ENCODE results near the gene PTX3. TPM values are rescaled to one million over a fixed set of nuclear protein-coding genes. Genes with fewer than 3 reads are reported as not detected.
A peak's percentile ranks its signal among the peaks of the same experiment; 100 is the strongest.

Gene PTX3
- total and polyA plus RNA-seq, 2 experiments from 2014 or later = 251 to 267 TPM

DNA sequence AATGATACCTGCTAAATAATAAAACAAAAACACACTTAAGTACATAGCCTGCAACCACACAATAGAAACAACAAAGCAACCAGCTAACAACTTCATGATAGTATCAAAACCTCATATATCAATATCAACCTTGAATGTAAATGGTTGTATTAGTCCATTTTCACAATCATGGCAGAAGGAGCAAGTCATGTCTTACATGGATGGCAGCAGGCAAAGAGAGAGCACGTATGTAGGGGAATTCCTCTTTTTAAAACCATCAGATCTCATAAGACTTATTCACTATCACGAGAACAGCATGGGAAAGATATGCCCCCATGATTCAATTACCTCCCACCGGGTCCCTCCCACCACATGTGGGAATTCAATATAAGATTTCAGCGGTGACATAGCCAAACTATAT is 44.5 kb upstream of the PTX3 start:
- Histone ChIP-seq H3K79me2 (ENCODE audit: insufficient read depth) (no peaks in the 10 kb centered on the region), H3K9me2 (ENCODE audit: insufficient read depth) (no peaks in the 10 kb centered on the region), H3K4me2 (ENCODE audit: unreplicated experiment) (no peak overlapping the region), H3K4me3 (no peak overlapping the region), H3K27me3 (replicated peaks; ENCODE audit: insufficient read depth) (no peaks in the 10 kb centered on the region), H3F3A (ENCODE audit: insufficient read depth) (peaks cover 5% of the 10 kb centered on the region; the same call in 1 of the 2 replicates), H3K27ac (no peak overlapping the region), H3K36me3 (ENCODE audit: low read depth) (no peaks in the 10 kb centered on the region), H3K9me3 (ENCODE audit: low read depth) (no peaks in the 10 kb centered on the region), H2AFZ (no peak overlapping the region), H3K9ac (no peak overlapping the region), H4K20me1 (ENCODE audit: insufficient read depth) (no peaks in the 10 kb centered on the region), H3K4me1 (ENCODE audit: insufficient read depth) (peaks cover 38% of the 10 kb centered on the region)
- in situ Hi-C loops (cut with MboI) = no loop called here
- 89 to 92% methylated on average over 4 of the region's 4 CpGs for WGBS, 2 experiments (ENCODE audit: low coverage in 1 of 2, low lambda C conversion rate in 2 of 2, missing lambda C conversion rate in 2 of 2)
- TF ChIP-seq EZH2 (IDR thresholded peaks at IDR 0.05; ENCODE audit: insufficient read depth, poor library complexity, severe bottlenecking) (no peak), EZH2phosphoT487 (IDR thresholded peaks at IDR 0.05; ENCODE audit: insufficient read depth, low read depth) (no peak)
- no peak for DNase-seq

- Histone ChIP-seq H3K36me3 (ENCODE audit: low read depth) (no peaks in the 10 kb centered on the region), H3K27ac (no peak overlapping the region), H3F3A (ENCODE audit: insufficient read depth) (peaks cover 5% of the 10 kb centered on the region; the same call in 1 of the 2 replicates), H3K27me3 (replicated peaks; ENCODE audit: insufficient read depth) (no peaks in the 10 kb centered on the region), H3K79me2 (ENCODE audit: insufficient read depth) (no peaks in the 10 kb centered on the region), H3K9ac (no peak overlapping the region), H4K20me1 (ENCODE audit: insufficient read depth) (no peaks in the 10 kb centered on the region), H3K4me1 (ENCODE audit: insufficient read depth) (peaks cover 31% of the 10 kb centered on the region), H3K4me3 (no peak overlapping the region), H3K4me2 (ENCODE audit: unreplicated experiment) (peak overlapping the region; percentile 7), H3K9me2 (ENCODE audit: insufficient read depth) (no peaks in the 10 kb centered on the region), H2AFZ (no peak overlapping the region), H3K9me3 (ENCODE audit: low read depth) (no peaks in the 10 kb centered on the region)
- DNase-seq = peak; percentile 48
- no peak for TF ChIP-seq EZH2phosphoT487 (IDR thresholded peaks at IDR 0.05; ENCODE audit: insufficient read depth, low read depth)
- TF ChIP-seq EZH2 (IDR thresholded peaks at IDR 0.05; ENCODE audit: insufficient read depth, poor library complexity, severe bottlenecking) = no peak
- in situ Hi-C loops (cut with MboI) = no loop called here
These were observed 43.5 kb upstream of the PTX3 start for GRCh38 chr3:157393113-157393512.

- Histone ChIP-seq H3K4me1 (ENCODE audit: insufficient read depth) (peaks cover 18% of the 10 kb centered on the region), H3K27me3 (replicated peaks; ENCODE audit: insufficient read depth) (no peaks in the 10 kb centered on the region), H4K20me1 (ENCODE audit: insufficient read depth) (no peaks in the 10 kb centered on the region), H3K9ac (no peak overlapping the region), H3K9me3 (ENCODE audit: low read depth) (no peaks in the 10 kb centered on the region), H3K4me2 (ENCODE audit: unreplicated experiment) (no peak overlapping the region), H3K79me2 (ENCODE audit: insufficient read depth) (no peaks in the 10 kb centered on the region), H2AFZ (no peak overlapping the region), H3K36me3 (ENCODE audit: low read depth) (no peaks in the 10 kb centered on the region), H3F3A (ENCODE audit: insufficient read depth) (peaks cover 1% of the 10 kb centered on the region; the same call in 1 of the 2 replicates), H3K27ac (no peak overlapping the region), H3K9me2 (ENCODE audit: insufficient read depth) (no peaks in the 10 kb centered on the region), H3K4me3 (no peak overlapping the region)
- in situ Hi-C loops (cut with MboI) = no loop called here
- 0% methylated on average over 1 of the region's 1 CpG for WGBS, 2 experiments (ENCODE audit: low coverage in 1 of 2, low lambda C conversion rate in 2 of 2, missing lambda C conversion rate in 2 of 2)
- peak; percentile 42 for DNase-seq
- no peak for TF ChIP-seq EZH2 (IDR thresholded peaks at IDR 0.05; ENCODE audit: insufficient read depth, poor library complexity, severe bottlenecking)
- no peak for TF ChIP-seq EZH2phosphoT487 (IDR thresholded peaks at IDR 0.05; ENCODE audit: insufficient read depth, low read depth)
These were observed 42.2 kb upstream of the PTX3 start for GRCh38 chr3:157394411-157394810.

DNA sequence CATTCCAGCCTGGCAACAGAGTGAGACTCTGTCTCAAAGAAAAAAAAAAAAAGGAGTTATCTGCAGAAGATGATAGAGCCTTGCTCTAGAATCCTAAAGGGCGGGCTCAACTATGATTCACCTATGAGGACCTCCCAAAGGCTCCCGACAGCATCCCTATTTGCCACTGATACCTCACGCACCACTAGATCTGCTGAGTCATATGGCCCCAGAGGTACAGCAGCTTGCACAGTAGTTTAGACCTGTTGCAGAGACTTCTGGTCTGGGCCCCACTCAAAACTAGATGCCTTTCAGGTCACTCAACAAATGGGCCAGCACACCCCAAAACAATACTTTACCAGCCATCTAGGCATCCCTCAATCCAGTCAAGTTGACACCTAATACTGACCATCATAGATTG is 38.1 kb upstream of the PTX3 start:
- Histone ChIP-seq H3K4me2 (ENCODE audit: unreplicated experiment) (no peak overlapping the region), H4K20me1 (ENCODE audit: insufficient read depth) (no peaks in the 10 kb centered on the region), H3K27me3 (replicated peaks; ENCODE audit: insufficient read depth) (no peaks in the 10 kb centered on the region), H3K36me3 (ENCODE audit: low read depth) (no peaks in the 10 kb centered on the region), H3K9me3 (ENCODE audit: low read depth) (no peaks in the 10 kb centered on the region), H2AFZ (no peak overlapping the region), H3F3A (ENCODE audit: insufficient read depth) (no peaks in the 10 kb centered on the region), H3K27ac (no peak overlapping the region), H3K9ac (no peak overlapping the region), H3K4me1 (ENCODE audit: insufficient read depth) (no peaks in the 10 kb centered on the region), H3K9me2 (ENCODE audit: insufficient read depth) (no peaks in the 10 kb centered on the region), H3K4me3 (no peak overlapping the region), H3K79me2 (ENCODE audit: insufficient read depth) (no peaks in the 10 kb centered on the region)
- TF ChIP-seq EZH2phosphoT487 (IDR thresholded peaks at IDR 0.05; ENCODE audit: insufficient read depth, low read depth) = no peak
- no peak for TF ChIP-seq EZH2 (IDR thresholded peaks at IDR 0.05; ENCODE audit: insufficient read depth, poor library complexity, severe bottlenecking)
- DNase-seq = no peak
- in situ Hi-C loops (cut with MboI) = no loop called here
- WGBS, 2 experiments (ENCODE audit: low coverage in 1 of 2, low lambda C conversion rate in 2 of 2, missing lambda C conversion rate in 2 of 2) = 96 to 98% methylated on average over 3 of the region's 3 CpGs

DNA sequence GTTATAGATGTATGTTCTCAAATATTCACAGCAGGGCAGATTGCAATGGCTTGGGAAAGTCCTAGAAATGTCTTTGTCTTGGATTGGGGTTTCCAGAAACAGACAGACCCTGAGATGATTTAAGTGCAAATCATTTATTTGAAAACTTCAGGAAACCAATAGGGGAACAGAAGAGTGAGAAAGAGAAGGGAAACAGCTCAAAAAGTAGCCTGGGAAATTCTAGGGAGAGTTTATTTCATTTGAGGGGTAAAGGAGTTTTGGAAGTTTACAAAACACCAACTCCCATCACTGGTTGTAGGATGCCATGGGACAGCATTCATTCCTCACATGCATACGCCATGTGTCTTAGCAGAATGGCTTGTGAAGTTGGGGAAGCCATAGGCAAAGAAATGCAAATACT is 32.3 kb upstream of the PTX3 start:
- H3K27ac ChIP-seq = no peak overlapping the region
- H3K4me3 ChIP-seq = no peak overlapping the region
- no peaks in the 10 kb centered on the region for H3F3A ChIP-seq (ENCODE audit: insufficient read depth)
- no peaks in the 10 kb centered on the region for H4K20me1 ChIP-seq (ENCODE audit: insufficient read depth)
- no peak overlapping the region for H2AFZ ChIP-seq
- in situ Hi-C loops (cut with MboI) = no loop called here
- no peak overlapping the region for H3K4me2 ChIP-seq (ENCODE audit: unreplicated experiment)
- no peaks in the 10 kb centered on the region for H3K79me2 ChIP-seq (ENCODE audit: insufficient read depth)
- H3K9me3 ChIP-seq (ENCODE audit: low read depth) = no peaks in the 10 kb centered on the region
- TF ChIP-seq EZH2phosphoT487 (IDR thresholded peaks at IDR 0.05; ENCODE audit: insufficient read depth, low read depth) (no peak), EZH2 (IDR thresholded peaks at IDR 0.05; ENCODE audit: insufficient read depth, poor library complexity, severe bottlenecking) (no peak)
- 40 to 52% methylated on average over 1 of the region's 1 CpG for WGBS, 2 experiments (ENCODE audit: low coverage in 1 of 2, low lambda C conversion rate in 2 of 2, missing lambda C conversion rate in 2 of 2)
- H3K9ac ChIP-seq = no peak overlapping the region
- H3K4me1 ChIP-seq (ENCODE audit: insufficient read depth) = peaks cover 6% of the 10 kb centered on the region; the same call in 1 of the 2 replicates
- no peaks in the 10 kb centered on the region for H3K27me3 ChIP-seq (replicated peaks; ENCODE audit: insufficient read depth)
- no peaks in the 10 kb centered on the region for H3K36me3 ChIP-seq (ENCODE audit: low read depth)
- no peak for DNase-seq
- no peaks in the 10 kb centered on the region for H3K9me2 ChIP-seq (ENCODE audit: insufficient read depth)
